Effector CD4-positive, alpha-beta T cell (primary cell): ENCODE measurements around the gene RNF220.

Source experiments
- DNase-seq: peaks from one replicate; pipeline ENCODE4 v3.0.0-alpha.2; 2020

Gene RNF220

DNA sequence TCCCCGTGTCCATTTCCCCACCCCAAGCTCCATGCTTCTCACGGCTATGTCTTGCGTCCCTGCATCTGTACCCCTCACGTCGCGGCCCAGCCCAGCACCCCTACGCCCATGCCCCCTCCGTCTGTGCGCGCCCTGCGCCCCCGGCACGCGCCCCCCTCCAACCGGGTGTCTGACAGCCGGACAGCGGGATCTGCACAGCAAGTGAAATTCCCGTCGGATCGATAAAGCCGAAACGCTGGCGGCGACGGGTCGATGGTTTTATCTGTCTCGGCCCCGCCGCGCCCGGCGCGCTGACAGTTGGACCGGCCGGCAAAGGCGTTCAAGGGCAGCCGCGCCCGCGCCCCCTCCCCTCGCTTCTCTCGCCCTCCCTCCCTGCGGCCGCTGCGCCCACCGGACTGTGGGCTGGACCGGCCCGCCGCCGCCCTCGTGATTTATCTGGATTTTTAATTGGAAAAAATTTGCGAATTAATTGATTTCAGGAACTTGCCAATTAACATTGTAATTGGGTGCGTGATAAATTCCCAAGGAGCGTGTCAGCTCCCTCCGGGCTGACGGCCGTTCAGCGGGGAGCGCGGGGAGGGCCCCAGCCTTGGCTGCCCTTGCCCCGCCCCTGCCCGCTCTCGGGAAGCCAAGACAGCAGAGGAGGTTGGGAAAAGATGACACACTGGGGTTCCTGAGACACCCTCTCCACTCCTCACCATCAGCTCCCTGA is 212.1 kb downstream of the RNF220 start:
- DNase-seq: no peak

DNA sequence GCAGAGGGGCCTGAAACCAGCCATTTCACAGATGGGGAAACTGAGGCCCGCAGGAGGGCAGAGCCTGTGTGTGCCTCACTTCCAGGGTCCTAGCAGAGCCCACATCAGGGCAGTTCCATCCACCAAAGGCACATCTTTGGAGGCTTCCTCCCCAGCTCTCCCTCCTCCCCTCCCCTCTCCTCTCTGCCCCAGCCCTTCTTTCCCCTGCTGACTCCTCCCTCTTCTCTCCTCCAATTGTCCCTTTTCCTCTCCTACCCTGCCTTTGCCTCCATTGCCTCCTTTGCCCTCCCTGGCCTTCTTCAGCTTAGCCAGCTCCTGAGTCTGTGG is 212.6 kb downstream of the RNF220 start:
- no peak for DNase-seq

DNA sequence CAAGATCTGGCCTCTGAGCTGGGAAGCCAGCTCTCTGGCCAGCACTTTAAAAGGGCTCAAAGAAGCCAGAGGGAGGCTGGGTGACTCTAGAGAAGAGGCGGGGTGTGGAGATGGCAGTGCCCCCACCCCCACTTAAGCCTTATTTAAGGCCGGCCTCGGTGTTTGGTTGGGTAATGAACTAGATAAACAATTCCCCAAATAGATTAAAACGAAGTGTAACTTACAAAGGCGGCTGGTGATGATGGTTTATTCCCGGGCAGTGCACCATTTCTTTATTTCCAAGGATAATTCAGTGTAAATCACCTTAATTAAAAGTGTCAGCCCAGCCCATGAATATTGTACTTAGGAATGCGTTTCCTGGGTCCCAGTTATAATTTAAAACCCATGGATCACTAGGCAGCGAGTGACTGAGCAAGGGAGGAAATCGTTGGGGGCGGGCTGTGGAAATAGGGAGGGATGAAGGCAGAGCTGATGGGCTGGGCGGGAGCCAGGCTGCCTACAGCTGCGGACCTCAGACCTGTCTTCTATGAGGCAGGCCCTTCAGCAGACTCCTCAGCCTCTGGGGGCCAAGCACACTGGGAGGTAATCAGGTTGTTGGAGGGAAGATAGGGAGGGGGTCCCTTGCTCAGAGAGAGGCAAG is 214.3 kb downstream of the RNF220 start:
- DNase-seq: no peak

DNA sequence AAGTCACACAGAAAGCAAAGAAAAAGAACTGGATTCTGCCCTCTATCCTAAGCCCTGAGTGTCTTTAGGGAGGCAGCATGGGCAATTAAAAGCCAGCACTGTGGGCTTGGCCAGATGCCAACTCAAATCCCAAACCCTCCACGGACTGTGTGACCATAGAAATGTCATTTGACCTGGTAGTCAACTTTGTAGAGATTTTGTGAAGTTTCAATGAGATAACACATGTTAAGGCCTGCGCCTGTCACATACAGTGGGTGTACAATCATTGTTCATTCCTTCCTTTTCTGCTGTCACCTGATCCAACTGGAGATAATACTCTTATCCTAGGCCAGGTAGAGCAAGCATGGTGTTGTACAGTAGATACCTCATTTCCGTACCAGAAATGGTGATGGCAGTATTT is 215.0 kb downstream of the RNF220 start:
- DNase-seq: no peak

DNA sequence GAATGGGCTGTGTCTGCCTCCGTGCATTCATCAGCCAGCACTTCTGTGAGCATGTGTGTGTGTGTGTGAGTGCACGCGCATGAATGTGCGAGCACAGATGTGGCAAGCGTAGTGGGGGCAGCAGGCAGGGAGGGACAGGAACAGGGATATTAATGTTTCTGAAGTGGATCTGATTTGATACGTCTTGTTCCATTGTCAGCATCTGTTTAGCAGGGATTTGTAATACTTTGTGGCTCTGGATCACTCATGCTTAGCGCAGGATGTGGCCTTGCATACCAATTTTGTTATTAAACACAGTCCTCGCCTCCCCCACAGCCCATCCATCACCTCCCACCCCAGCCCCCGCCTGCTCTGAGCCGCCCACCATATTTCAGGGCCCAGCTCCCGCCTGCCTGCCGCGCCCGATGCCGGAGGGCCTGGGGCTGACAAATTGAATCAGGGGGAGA is 216.8 kb downstream of the RNF220 start:
- DNase-seq: no peak

DNA sequence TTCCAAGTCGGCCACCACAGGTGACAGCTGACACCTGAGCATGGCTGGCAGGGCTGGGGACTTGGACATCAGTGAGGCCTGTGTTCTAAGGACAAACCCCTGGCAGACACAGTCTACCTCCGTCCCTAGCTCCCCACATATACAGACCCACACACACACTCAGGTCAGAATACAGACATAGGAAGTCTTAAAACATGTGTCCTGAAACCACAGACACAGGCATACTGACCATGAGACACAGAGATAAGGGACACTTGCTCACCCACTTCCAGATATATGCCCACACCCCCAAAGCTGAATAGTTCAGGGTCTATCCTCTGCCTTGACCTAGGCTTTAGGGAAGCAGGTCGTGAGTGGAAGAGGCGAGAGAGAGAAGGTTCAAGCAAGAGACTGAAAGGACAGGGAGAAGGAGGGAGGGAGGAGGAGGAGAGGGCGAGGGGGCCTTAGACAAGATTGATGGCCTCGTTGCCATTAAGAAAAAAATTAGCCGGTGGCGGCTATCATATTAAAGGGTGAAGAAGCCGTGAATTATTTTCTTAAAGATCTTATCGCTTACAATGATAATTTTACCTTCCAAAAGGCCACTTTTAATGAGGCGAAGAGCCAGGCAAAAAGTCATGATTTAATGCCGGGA is 219.3 kb downstream of the RNF220 start:
- DNase-seq: no peak

DNA sequence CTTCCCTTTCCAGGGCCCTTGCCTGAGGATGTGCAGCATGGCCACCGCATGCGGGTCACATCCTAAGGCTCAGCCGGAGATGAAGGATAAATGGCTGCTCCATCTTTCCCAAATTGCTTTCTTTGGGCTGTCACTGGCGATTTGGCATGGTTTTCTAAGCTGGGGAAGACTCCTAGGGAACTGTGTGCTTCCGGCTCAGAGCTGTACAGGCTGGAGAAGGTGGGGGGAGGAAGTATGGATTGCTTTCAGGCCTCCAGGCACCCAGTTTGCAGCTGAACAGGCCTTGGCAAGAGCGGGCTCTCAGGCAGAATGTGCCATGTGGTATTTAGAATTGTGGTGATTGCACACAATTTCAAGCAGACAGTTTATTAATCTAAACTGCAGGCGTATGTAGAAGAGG is 220.3 kb downstream of the RNF220 start:
- no peak for DNase-seq

DNA sequence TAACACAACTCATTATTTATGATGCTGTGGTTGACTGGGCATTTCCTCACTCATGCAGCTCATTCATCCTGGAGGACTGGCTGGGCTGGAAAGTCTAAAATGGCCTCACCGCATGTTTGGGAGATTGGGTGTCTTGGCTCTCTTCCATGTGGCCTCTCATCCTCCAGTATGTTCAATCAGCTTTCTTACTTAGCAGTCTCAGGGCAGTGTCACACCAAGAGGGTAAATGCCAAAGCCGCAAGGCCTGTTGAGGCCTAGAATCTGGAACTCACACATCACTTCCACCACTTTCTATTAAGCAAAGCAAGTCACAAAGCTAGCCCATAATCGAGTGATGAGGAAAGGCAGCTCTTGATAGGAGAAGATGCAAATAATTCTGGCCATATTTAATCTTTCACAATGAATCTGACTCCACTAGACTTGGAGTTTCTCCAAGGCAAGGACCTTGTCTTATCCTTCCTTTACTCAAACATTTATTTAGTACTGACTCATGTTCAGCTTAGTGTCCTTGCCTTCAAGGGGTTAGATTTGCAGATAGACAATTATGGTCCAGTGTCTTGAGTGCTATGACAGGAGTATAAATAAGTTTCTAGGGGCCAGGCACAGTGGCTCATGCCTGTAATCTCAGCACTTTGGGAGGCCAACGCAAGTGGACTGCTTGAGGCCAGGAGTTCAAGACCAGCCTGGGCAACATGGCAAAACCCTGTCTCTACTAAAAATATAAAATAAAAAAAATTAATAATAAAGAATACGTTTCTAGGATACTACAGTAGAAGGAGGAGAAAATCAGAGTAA is 224.1 kb downstream of the RNF220 start:
- DNase-seq: no peak

DNA sequence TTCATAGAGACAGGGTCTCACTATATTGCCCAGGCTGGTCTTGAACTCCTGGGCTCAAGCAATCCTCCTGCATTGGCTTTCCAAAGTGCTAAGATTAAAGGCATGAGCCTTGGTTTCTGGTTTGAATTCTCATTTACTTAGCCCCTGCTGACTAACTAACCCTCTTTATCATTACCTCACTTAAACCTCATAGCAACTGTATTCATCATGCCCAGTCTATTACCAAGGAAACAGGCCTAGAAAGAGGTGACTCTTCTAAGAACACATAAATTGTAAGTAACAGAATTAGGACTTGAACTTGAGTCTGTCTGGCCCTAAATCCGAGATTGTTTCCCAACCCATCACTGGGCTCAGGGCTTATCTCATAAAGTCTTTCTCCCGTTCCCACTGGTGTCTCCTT is 225.1 kb downstream of the RNF220 start:
- no peak for DNase-seq

DNA sequence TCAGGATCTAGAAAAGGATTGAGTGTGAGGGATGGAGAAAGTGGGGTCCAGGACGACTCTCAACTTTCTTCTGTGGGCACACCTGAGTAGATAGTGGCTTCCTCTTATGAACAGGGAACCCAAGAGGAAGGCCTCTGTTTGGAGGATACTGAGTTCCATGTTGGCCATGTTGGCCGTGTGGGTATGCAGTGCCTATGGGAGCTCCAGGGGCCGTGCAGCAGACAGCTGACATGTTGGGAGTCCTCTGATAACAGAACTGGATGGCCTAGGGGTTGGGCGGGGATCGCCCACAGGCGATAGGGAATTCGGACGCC is 226.2 kb downstream of the RNF220 start:
- DNase-seq: no peak

DNA sequence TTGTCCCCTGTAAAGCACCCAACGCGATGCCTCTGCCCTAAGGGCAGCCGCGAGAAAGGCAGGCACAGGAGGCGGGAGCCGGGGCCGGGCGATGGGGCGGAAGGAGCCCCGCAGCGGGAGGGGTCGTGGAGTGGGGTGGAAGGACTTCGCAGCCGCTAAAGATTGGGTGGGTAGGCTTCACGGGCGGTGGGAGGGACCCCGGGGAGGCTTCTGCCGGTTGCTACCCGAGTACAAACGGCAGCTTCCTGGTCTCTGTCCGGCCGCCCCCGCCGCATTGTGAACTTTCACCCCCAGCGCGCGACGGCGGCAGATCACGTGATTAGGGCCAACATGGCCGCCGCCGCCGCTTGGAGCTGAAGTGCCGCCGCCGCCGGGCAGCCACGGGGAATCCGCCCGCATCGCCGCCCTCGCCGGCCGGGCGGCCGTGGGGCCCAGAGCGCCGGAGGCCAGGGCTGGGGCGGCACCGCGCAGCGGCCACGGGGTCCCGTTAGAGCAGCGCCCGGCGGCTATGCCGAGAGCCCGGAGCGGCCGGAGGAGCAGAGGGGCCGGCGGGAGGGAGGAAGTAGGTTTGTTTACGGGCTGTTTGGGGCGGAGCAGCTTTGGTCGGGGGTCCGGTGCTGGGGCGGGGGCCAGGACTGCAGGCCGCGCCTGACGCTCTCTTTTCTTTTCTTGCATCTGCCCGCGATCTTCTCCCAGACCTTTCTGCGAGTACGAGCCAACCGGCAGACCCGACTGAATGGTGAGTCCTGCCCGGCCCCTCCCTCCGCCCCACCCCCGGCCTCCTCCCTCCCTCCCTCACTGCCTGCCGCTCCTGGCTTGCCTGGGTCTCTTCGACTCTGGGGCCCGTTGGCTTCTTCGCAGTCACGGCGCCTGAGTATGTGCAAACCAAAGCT is 226.8 kb downstream of the RNF220 start:
- DNase-seq: peak; percentile 85

DNA sequence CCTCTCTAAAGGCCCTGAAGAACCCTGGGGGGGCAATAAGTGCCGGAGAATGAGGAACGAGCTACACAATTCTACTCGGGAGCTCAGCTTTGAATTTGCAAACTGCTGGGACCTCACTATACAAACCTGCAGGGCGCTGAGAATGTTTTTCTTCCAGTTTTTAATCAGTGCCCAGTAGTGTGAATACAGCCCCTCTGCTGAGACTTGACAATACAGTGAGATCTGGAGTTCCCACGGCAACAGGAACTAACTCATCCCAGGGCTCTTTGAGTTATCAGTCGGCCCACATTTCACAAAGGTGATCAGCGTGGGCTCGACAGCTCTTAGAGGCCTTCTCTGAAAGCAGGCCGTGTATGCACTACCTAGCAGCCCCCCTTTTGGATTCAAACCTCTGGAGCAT is 227.5 kb downstream of the RNF220 start:
- DNase-seq: no peak

DNA sequence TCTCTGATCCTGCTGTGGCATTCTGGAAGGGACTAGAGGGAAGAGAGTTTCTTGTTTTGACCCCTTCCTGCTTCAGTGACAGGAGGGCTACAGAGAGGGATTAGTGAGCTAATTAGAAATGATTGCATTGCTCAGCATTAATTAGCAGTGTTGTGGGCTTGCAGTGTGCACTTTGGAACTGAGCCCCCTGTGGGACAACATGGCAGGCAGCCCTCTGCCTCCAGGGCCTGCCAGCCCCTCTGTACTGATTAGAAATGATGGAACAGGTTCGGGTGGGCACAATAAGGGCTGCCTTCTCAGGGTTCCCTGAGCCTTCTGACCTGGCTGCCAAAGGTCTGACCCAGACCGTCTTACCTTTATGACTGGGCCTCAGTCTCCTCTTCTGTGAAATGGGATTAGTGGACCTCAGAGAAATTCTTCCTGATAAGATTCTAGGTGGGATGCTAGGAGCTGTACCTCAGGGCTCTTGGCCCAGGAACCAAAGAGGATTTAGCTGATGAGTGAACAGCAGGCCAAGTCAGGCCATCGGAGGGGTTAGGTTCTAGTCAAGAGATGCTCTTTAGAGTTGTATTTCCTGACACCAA is 229.6 kb downstream of the RNF220 start:
- DNase-seq: no peak

DNA sequence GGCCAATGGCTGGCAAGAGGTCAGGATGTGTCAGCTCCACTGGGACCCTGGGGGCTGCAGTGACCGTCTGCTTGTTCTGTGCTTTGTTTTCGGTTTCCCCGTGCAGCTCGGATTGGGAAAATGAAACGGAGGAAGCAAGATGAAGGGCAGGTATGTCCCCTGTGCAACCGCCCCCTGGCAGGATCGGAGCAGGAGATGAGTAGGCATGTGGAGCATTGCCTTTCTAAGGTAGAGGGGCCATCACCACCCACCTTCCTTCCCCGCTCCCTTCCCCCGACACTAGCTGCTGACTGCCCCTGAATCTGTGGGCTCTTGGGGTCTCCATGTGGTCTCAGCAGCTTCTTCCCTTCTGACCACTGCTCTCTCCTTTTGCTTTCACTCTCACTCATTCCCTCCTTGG is 230.4 kb downstream of the RNF220 start:
- DNase-seq: no peak

DNA sequence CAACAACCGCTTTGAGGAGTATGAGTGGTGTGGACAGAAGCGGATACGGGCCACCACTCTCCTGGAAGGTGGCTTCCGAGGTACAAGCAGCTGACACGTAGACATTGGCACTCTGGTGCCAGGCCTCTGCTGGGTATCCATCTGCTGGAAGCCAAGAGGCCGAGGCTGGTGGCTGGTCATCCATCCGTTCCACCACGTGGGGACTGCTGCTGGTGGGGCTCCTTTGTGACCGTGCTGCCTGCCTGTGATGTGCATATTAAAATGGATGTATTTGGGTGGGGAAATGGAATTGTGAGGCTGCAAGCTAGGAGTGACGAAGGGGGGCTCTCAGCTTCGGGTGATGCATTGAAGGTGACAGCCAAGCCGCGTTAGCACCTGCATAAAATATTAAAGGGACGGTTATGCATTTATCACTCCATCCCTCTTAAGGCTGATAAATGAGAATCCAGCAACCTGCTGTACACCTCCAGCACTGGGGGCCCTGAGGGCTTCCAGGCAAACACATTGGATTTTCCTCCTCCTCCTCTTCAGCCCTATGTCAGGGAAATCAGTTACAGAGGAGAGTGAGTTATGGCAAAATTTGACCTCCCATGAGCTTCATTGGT is 231.1 kb downstream of the RNF220 start:
- no peak for DNase-seq

DNA sequence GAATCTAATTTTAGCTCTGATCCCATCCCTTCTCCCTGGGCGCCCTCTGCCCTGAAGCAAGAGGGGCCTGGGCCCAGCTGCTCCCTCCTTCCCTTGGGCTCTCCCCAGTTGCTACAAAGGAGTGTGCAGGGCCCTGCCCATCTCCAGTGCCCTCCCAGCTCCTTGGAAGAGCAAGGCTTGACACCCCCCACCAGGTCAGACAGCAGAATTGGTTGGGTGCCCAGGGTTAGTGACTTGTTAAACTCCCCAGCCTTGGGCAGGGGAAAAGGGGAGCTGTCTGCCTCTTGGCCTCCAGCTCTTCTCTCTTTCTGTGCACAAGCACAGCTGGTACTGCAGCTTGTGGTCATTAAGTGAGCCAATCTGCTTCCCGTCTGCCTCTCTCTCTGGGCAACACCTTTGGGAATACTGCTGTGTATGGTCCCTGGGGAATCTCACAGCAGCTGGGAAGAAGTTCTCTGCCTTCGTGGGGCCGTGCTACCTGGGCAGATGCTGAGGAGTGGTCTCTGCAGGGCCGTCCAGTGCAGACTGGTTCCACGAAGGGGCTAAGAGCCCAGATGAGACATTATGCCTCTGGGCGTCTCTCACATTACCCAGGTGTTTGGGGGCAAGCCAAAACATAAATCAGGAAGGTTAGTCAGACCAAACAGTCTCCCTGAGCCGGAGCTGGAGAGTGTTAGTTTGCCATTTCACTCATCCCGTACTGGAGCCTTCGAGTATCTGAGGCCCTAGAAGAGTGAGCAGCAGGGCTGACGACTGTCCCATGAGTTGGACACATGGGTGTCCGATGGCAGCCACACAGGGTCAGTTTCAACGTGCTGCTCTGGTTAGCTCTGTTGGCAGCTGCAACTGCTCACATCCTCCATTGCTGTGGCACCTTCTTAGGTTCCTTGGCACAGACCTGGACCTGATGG is 231.9 kb downstream of the RNF220 start:
- no peak for DNase-seq

DNA sequence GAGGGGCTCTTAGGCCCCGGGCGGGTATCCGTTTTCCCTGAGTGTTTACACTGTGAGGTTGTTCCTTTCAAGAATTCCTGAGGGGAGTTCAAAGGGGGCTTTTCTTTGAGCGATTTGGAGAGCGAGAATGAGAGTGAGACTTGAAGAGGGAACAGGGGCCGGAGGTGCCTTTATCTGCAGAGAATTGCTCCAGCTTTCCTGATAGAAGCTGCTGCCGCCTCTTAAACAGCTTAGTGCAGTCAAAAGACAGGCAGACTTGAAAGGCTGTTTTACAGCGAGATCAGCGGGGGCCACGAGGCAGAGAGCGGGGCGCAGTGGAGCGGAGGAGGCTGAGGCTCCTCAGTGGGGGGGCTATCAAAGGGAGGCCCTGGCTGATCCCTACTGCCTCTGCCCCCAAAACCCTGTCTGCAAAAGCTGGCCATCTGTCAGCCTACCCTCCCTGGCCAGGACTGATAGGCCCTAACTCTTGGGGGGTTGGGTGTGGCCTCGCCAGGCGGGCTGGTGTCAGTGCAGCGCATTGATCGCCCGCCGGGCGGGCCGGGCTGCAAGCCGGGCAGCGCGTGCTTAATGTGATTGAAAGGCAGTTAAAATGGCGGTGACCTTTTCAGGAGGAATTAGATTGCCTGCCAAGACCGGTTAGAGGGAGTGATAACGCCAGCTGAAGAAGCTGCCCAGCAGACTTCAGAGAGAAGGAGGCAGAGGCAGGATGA is 232.8 kb downstream of the RNF220 start:
- no peak for DNase-seq

DNA sequence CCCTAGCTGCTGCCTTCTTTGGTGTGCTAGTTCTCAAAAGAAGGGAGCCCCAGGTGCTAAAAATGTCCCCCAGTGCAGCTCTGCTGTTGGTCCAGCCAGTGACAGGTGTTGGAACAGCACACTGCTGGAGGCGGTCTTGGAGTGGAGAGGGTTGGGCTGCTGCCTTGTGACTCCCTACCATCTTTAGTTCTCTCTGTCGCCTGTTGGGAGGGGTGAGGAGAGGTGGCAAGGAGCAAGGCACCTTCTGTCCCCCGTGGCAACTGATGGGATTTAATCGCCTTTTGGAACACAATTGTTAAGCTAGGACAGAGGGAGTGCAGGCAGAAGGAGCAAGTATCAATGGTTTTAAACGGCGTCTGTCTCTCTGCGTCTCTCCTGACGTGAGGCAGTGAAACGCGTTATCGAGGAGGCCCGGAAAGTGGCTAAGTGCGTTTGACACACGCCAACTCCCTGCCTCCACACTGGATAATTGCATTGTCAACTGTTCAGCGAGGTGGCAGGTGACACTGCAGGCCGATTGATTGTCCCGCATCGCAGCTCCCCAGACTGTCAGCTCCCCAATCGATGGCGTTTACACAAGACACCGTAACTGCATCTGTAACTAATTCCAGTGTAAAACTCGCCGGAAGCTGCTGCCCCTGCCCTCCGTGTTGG is 235.3 kb downstream of the RNF220 start:
- DNase-seq: no peak
